A673 (cell line): ENCODE results near the gene DOK6.

Source experiments
- CTCF ChIP-seq: fragments of 300-800, 200-600 bp; sonication (generic); conservative IDR thresholded peaks from 2 replicates; pipeline ENCODE4 v1.5.1; 2017; ENCODE audit warnings: low read depth, mild to moderate bottlenecking, antibody characterized with exemption, low read length, moderate library complexity, mixed read lengths
- EZH2 ChIP-seq: fragments of 200-600 bp; sonication (generic); IDR thresholded peaks from 2 replicates; pipeline ENCODE4 v1.6.1; 2017; ENCODE audit warnings: borderline replicate concordance, low read depth, mild to moderate bottlenecking, mixed read lengths, antibody characterized with exemption, low read length; ENCODE audit not compliant: poor library complexity, severe bottlenecking

- TF ChIP-seq CTCF (no peak), EZH2 (no peak)
Observed at GRCh38 chr18:69720422-69720821, 319.7 kb downstream of the DOK6 start.
